Activated CD4-positive, alpha-beta memory T cell treated with anti-CD3 and anti-CD28 coated beads for 36 hours (primary cell): ENCODE measurements around the gene MRPS27. TPM values are rescaled to one million over a fixed set of nuclear protein-coding genes. Genes with fewer than 3 reads are reported as not detected.

Experiments
- CTCF ChIA-PET: fragments of 350-600 bp; sonication (Branson Sonifier 250); formaldehyde crosslinking; loops from one replicate; lab custom pipeline; 2021; ENCODE audit warnings: antibody characterized with exemption, inconsistent platforms; lab: Charles Lee
- POLR2A ChIA-PET: fragments of 350-600 bp; sonication (Branson Sonifier 250); formaldehyde crosslinking; loops from one replicate; lab custom pipeline; 2021; ENCODE audit warnings: antibody characterized with exemption; lab: Charles Lee
- DNase-seq: peaks from one replicate; pipeline ENCODE4 v3.0.0-alpha.2; 2020
- H3K27ac Mint-ChIP-seq: one replicate; pipeline ENCODE4 v1.8.0; 2021; ENCODE audit warnings: mixed read lengths
- H3K27me3 Mint-ChIP-seq: one replicate; pipeline ENCODE4 v1.8.0; 2021; ENCODE audit warnings: mixed read lengths
- H3K36me3 Mint-ChIP-seq: one replicate; pipeline ENCODE4 v1.8.0; 2021; ENCODE audit warnings: mixed read lengths
- H3K4me1 Mint-ChIP-seq: one replicate; pipeline ENCODE4 v1.8.0; 2021; ENCODE audit warnings: low read depth, mixed read lengths
- H3K4me3 Mint-ChIP-seq: one replicate; pipeline ENCODE4 v1.8.0; 2021; ENCODE audit warnings: mild to moderate bottlenecking, mixed read lengths
- H3K9me3 Mint-ChIP-seq: one replicate; pipeline ENCODE4 v1.8.0; 2021; ENCODE audit warnings: mixed read lengths
- intact Hi-C: fragments of 100-400 bp; cut with micrococcal nuclease; formaldehyde crosslinking; loops from one replicate; pipeline ENCODE4 v1.15.1; 2023
- total RNA-seq, 2 experiments: library from RNA; stranded (reverse); gene quantifications; one replicate each; pipeline ENCODE4 v1.2.3, GENCODE V29; 2021

Gene MRPS27
- total RNA-seq, 2 experiments from 2014 or later: 85.9 to 91.4 TPM

DNA sequence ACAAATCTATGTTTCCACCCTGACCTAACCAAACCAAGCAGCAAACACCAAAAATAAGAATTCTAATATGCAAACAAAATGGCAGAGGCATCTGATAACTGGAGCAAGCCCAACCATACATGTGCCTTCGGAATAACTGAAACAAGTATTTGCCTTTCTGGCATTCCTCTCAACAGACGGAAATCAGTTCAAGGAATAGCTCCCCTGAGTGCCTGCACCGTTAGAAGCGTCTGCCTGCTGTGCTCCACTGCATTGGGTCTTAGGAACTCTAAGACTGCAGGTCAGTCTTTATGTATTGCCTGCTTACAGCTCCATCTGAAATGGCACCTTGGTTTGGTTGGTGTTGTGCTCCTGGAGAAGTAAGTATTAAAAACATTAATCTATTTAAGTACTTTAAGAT is 98.5 kb downstream of the MRPS27 start:
- Mint-ChIP-seq H3K36me3 (peaks cover 82% of the 10 kb centered on the region), H3K27me3 (no peaks in the 10 kb centered on the region), H3K4me3 (no peak overlapping the region), H3K27ac (no peak overlapping the region), H3K9me3 (no peaks in the 10 kb centered on the region), H3K4me1 (no peaks in the 10 kb centered on the region)
- CTCF ChIA-PET: no interaction called here
- intact Hi-C loops: no loop called here
- DNase-seq: no peak
- POLR2A ChIA-PET: no interaction called here

- Mint-ChIP-seq H3K27ac (no peak overlapping the region), H3K9me3 (no peaks in the 10 kb centered on the region), H3K4me1 (no peaks in the 10 kb centered on the region), H3K4me3 (no peak overlapping the region), H3K36me3 (peaks cover 79% of the 10 kb centered on the region), H3K27me3 (no peaks in the 10 kb centered on the region)
- intact Hi-C loops: no loop called here
- no peak for DNase-seq
- ChIA-PET POLR2A (no interaction called here), CTCF (no interaction called here)
Measured at GRCh38 chr5:72221099-72221498, 98.9 kb downstream of the MRPS27 start.

- ChIA-PET POLR2A (no interaction called here), CTCF (no interaction called here)
- no peak for DNase-seq
- H3K4me1 Mint-ChIP-seq: no peaks in the 10 kb centered on the region
- H3K36me3 Mint-ChIP-seq: peaks cover 46% of the 10 kb centered on the region
- no peak overlapping the region for H3K27ac Mint-ChIP-seq
- H3K27me3 Mint-ChIP-seq: no peaks in the 10 kb centered on the region
- intact Hi-C loops: no loop called here
- no peaks in the 10 kb centered on the region for H3K9me3 Mint-ChIP-seq
- no peak overlapping the region for H3K4me3 Mint-ChIP-seq
Measured at GRCh38 chr5:72216756-72217155, 103.3 kb downstream of the MRPS27 start.

DNA sequence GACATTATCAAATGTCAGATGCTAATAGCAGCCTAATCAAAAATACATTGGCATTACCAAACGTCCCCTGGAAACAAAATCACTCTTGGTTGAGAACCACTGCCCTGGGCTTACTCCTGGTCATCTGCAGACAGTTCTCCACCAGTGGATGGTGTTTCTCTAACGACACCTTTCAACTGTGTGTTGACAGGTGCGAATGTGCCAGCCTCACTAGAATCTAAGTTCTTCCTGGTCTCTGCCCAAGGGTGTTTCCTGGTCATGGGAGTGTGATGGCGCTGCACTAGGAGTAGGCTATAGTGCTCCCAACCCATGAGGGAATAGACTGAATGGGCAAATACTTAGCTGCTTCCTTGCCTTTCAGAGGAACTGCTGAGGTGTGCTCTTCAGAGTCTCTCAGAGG is 105.9 kb downstream of the MRPS27 start:
- Mint-ChIP-seq H3K27me3 (no peaks in the 10 kb centered on the region), H3K9me3 (no peaks in the 10 kb centered on the region), H3K36me3 (peaks cover 28% of the 10 kb centered on the region), H3K4me1 (no peaks in the 10 kb centered on the region), H3K4me3 (no peak overlapping the region), H3K27ac (no peak overlapping the region)
- no peak for DNase-seq
- POLR2A ChIA-PET: no interaction called here
- CTCF ChIA-PET: no interaction called here
- intact Hi-C loops: no loop called here

DNA sequence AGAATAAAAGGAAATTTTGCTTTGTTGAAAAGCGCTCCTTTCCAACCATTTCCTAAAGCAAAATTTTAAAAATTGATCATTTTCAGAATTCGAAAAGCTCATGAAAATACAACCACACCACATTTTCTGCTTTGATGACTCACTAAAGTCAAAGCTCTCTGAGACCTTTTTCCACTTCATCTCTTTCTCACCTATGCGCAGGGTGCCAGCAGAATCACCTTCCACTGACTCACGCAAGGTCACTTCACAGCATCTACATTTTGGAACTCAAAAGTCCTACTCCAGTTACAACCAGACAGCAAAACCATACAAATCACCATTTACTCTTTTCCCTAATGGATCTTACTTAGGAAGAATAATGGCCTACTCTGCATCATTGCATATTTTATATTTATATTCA is 106.6 kb downstream of the MRPS27 start:
- H3K4me1 Mint-ChIP-seq: peaks cover 3% of the 10 kb centered on the region
- no peaks in the 10 kb centered on the region for H3K9me3 Mint-ChIP-seq
- no peak for DNase-seq
- intact Hi-C loops: loop anchor here (2.0 kb wide), 1 partner anchor 21 kb away; no protein-coding TSS in a partner anchor
- H3K36me3 Mint-ChIP-seq: peaks cover 21% of the 10 kb centered on the region
- POLR2A ChIA-PET: no interaction called here
- no peaks in the 10 kb centered on the region for H3K27me3 Mint-ChIP-seq
- no peak overlapping the region for H3K27ac Mint-ChIP-seq
- no peak overlapping the region for H3K4me3 Mint-ChIP-seq
- CTCF ChIA-PET: interaction anchor here (1.2 kb wide), 1 partner anchor 95 kb away, joined by 3 read pairs; no protein-coding TSS in a partner anchor

- Mint-ChIP-seq H3K9me3 (no peaks in the 10 kb centered on the region), H3K27me3 (no peaks in the 10 kb centered on the region), H3K36me3 (peaks cover 12% of the 10 kb centered on the region), H3K4me1 (peaks cover 9% of the 10 kb centered on the region), H3K4me3 (no peak overlapping the region), H3K27ac (no peak overlapping the region)
- intact Hi-C loops: loop anchor here (2.0 kb wide), 1 partner anchor 23 kb away; no protein-coding TSS in a partner anchor
- CTCF ChIA-PET: no interaction called here
- no peak for DNase-seq
- POLR2A ChIA-PET: no interaction called here
Measured at GRCh38 chr5:72212171-72212570, 107.9 kb downstream of the MRPS27 start.

DNA sequence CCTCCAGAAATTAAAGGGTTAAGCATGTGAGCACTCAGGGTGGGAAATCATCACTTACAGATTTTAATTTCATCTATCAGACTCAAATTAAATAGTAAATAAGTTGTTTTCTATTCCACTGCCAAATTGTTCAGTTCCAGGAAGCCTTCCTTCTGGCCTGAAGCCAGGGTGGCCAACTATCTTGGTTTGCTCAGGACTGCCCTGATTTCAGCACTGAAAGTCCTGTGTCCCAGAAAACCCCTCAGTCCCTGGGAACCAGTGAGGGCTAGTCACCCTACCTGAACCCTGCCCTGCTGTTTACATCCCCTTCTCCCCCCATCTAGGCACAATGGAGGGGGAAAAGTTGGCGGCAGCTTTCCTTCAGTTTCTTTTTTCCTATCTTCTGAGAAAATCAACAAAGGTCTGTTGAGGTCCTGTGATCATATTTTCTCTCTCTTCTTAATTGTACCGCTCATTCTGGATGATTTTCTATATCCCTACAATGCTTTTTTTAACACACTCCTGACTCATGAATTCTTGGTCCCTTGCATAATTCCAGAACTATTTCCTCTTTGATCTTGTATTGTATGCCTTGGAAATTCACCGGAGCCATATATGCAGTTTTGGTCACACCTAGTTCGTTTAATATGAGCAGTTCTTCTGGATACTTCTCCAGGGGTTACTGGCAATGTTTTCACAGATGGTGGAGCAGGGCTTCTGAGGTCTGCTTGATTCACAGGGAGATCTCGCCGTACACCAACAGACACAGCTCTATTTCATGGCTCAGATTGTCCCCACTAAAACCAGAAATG is 109.0 kb downstream of the MRPS27 start:
- intact Hi-C loops: no loop called here
- no peak for DNase-seq
- H3K27me3 Mint-ChIP-seq: no peaks in the 10 kb centered on the region
- H3K4me1 Mint-ChIP-seq: peaks cover 18% of the 10 kb centered on the region
- peaks cover 5% of the 10 kb centered on the region for H3K36me3 Mint-ChIP-seq
- H3K27ac Mint-ChIP-seq: no peak overlapping the region
- H3K9me3 Mint-ChIP-seq: no peaks in the 10 kb centered on the region
- ChIA-PET POLR2A (no interaction called here), CTCF (interaction anchor here (1.5 kb wide), 1 partner anchor 11 kb away, joined by 5 read pairs; no protein-coding TSS in a partner anchor)
- no peak overlapping the region for H3K4me3 Mint-ChIP-seq

- no peak overlapping the region for H3K27ac Mint-ChIP-seq
- POLR2A ChIA-PET: no interaction called here
- DNase-seq: no peak
- intact Hi-C loops: no loop called here
- no peaks in the 10 kb centered on the region for H3K9me3 Mint-ChIP-seq
- H3K4me3 Mint-ChIP-seq: no peak overlapping the region
- CTCF ChIA-PET: interaction anchor here (1.5 kb wide), 1 partner anchor 9 kb away, joined by 5 read pairs; no protein-coding TSS in a partner anchor
- no peaks in the 10 kb centered on the region for H3K27me3 Mint-ChIP-seq
- H3K4me1 Mint-ChIP-seq: peaks cover 24% of the 10 kb centered on the region
- peaks cover 3% of the 10 kb centered on the region for H3K36me3 Mint-ChIP-seq
Measured at GRCh38 chr5:72209147-72210115, 110.6 kb downstream of the MRPS27 start.

DNA sequence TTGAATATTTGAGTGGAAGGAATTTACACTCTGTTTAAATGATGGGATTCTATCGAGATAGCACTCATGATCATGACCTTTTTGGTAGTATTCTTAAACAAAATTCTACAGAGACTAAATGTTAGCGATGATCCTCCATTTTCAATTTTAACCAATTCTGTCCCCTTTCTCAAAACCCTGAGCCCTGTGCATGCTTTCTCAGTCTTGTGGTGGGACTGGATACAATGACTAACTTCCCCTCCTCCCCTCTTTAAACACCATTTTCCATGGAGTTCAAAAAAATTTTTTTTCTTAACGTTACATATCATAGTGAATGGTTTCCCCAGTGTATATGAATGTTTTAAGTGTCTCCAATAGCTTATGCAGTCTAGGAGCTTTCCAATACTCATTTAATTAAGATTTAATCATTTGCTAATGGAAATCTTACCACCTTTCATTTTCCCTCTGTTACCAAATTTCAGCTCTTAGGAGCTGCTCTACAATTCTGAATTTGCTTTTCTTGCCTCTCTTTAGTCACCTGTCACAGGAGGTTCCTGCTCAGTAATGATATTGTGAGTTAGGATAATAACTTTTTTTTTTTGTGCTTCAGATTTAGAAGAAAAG is 111.6 kb downstream of the MRPS27 start:
- Mint-ChIP-seq H3K27ac (no peak overlapping the region), H3K27me3 (no peaks in the 10 kb centered on the region), H3K4me3 (no peak overlapping the region), H3K4me1 (peaks cover 24% of the 10 kb centered on the region), H3K9me3 (no peaks in the 10 kb centered on the region), H3K36me3 (peaks cover 6% of the 10 kb centered on the region)
- POLR2A ChIA-PET: no interaction called here
- DNase-seq: no peak
- CTCF ChIA-PET: no interaction called here
- intact Hi-C loops: no loop called here

GRCh38 chr5:72206994-72207393 is 113.0 kb downstream of the MRPS27 start:
- Mint-ChIP-seq H3K4me1 (peaks cover 24% of the 10 kb centered on the region), H3K4me3 (no peak overlapping the region), H3K27me3 (no peaks in the 10 kb centered on the region), H3K27ac (no peak overlapping the region), H3K36me3 (peaks cover 6% of the 10 kb centered on the region), H3K9me3 (no peaks in the 10 kb centered on the region)
- CTCF ChIA-PET: no interaction called here
- DNase-seq: peak; percentile 34
- POLR2A ChIA-PET: no interaction called here
- intact Hi-C loops: loop anchor here (1.0 kb wide), 1 partner anchor 68 kb away; no protein-coding TSS in a partner anchor

DNA sequence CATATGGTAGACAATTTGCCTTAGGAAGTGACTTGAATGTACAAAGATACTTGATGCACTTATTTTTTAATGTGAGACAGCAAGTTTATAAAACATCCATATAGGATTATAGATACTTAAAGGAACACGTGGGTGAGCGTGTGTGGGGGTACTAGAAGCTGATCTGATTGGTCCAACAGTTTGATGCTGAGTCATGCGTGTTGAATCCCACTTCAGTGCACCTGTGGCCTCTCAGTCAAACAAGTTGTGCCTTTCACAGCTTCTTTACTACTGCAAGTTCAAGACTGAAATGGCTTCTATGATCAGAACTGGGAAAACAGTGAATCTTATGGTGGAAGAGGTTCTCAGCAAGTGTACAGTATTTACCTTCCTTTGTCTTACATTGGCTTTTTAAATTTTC is 113.9 kb downstream of the MRPS27 start:
- DNase-seq: no peak
- H3K27ac Mint-ChIP-seq: no peak overlapping the region
- H3K27me3 Mint-ChIP-seq: peaks cover 1% of the 10 kb centered on the region
- no peaks in the 10 kb centered on the region for H3K9me3 Mint-ChIP-seq
- CTCF ChIA-PET: no interaction called here
- intact Hi-C loops: no loop called here
- H3K4me1 Mint-ChIP-seq: peaks cover 24% of the 10 kb centered on the region
- H3K4me3 Mint-ChIP-seq: no peak overlapping the region
- H3K36me3 Mint-ChIP-seq: peaks cover 3% of the 10 kb centered on the region
- POLR2A ChIA-PET: no interaction called here
